Retinal pigment epithelial cell (primary cell): ENCODE data around the gene PLCG2.
"Not testable (repeated sequence)": the region's sequence is repeated elsewhere in the genome, so short reads cannot be mapped to it uniquely, and the experiment has no call there.

ENCODE experiments used
- DNase-seq: peaks from one replicate; pipeline ENCODE4 v3.0.0-alpha.2; 2010; ENCODE audit warnings: low read depth
- H3K4me3 ChIP-seq: 2 replicates; pipeline ENCODE4 v1.5.1; 2011; ENCODE audit warnings: mild to moderate bottlenecking, low read length, control low read depth, moderate library complexity
- CTCF ChIP-seq: conservative IDR thresholded peaks from 2 replicates; pipeline ENCODE4 v1.5.1; 2011; ENCODE audit warnings: low read depth, low read length, control low read depth, inconsistent platforms

Gene PLCG2

GRCh38 chr16:81754858-81755257 lies 24.2 kb upstream of the PLCG2 start:
- no peak for DNase-seq

GRCh38 chr16:81755915-81756614 lies 23.0 kb upstream of the PLCG2 start:
- H3K4me3 ChIP-seq = no peak overlapping the region
- DNase-seq = no peak
- no peak for TF ChIP-seq CTCF

More at GRCh38 chr16:81754858-81755257, 24.2 kb upstream of the PLCG2 start:
- no peak overlapping the region for H3K4me3 ChIP-seq
- no peak for TF ChIP-seq CTCF

GRCh38 chr16:81756615-81757356 lies 22.3 kb upstream of the PLCG2 start:
- DNase-seq = no peak
- no peak overlapping the region for H3K4me3 ChIP-seq
- no peak for TF ChIP-seq CTCF

- DNase-seq = no peak
Measured at GRCh38 chr16:81758376-81758775, 20.7 kb upstream of the PLCG2 start.

DNA sequence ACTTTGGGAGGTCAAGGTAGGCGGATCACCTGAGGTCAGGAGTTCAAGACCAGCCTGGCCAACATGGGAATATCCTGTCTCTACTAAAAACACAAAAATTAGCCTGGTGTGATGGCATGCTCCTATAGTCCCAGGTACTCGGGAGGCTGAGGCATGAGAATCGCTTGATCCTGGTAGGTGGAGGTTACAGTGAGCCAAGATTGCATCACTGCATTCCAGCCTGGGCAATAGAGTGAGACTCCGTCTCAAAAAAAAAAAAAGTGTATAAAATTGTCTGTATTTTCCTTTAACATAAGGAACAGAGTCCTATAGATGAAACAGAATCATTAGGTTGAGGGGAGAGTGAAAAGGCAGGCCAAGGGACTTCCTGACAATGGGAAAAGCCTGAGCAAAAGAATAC lies 16.8 kb upstream of the PLCG2 start:
- not testable (repeated sequence) for H3K4me3 ChIP-seq

More at GRCh38 chr16:81758376-81758775, 20.7 kb upstream of the PLCG2 start:
- TF ChIP-seq CTCF = no peak
- no peak overlapping the region for H3K4me3 ChIP-seq

GRCh38 chr16:81765111-81765919 lies 13.8 kb upstream of the PLCG2 start:
- no peak overlapping the region for H3K4me3 ChIP-seq
- TF ChIP-seq CTCF = no peak
- DNase-seq = no peak

More for the DNA sequence above, 16.8 kb upstream of the PLCG2 start:
- not testable (repeated sequence) for DNase-seq

GRCh38 chr16:81765969-81766368 lies 13.1 kb upstream of the PLCG2 start:
- H3K4me3 ChIP-seq = no peak overlapping the region
- no peak for DNase-seq
- no peak for TF ChIP-seq CTCF
